ENCODE measurements around the gene CYP2F1.

DNA sequence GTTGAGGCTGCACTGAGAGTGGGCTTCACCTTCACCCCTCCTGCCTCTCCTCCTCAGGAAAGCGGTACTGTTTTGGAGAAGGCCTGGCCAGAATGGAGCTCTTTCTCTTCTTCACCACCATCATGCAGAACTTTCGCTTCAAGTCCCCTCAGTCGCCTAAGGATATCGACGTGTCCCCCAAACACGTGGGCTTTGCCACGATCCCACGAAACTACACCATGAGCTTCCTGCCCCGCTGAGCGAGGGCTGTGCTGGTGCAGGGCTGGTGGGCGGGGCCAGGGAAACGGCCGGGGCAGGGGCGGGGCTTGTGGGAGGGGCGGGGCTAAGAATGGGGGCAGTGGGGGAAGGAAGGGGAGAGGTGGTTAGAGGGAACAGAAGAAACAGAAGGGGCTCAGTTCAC is 18.5 kb upstream of the CYP2F1 start:
- TF ChIP-seq POLR2A (IDR thresholded peaks at IDR 0.05): no peak
- TF ChIP-seq EP300 (IDR thresholded peaks at IDR 0.05): no peak

Measured in suprapubic skin (tissue), 2 donors.